ENCODE data around the gene KDM2B.

The KDM2B gene

DNA sequence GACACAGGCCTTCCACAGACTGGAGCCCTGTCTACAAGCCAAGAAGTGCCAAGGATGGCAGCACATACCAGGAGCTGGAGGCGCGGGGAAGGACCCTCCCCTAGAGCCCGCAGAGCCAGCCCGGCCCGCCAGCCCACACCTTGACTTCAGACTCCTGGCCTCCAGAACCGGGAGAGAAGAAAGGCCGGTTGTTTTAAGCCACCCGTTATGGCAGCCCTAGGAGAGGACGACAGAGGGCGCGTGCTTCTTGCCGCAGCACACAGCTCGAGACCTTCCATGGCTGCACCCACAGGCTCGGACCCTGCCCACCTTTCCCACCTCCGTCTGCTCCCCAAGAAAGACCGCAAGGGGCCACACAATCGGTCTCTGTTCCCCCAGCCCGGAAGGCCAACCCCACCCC, 127.2 kb downstream of the KDM2B start:
- Mint-ChIP-seq H3K4me3 (no peak overlapping the region), H3K27ac (no peak overlapping the region), H3K36me3 (peaks cover 1% of the 10 kb centered on the region)

DNA sequence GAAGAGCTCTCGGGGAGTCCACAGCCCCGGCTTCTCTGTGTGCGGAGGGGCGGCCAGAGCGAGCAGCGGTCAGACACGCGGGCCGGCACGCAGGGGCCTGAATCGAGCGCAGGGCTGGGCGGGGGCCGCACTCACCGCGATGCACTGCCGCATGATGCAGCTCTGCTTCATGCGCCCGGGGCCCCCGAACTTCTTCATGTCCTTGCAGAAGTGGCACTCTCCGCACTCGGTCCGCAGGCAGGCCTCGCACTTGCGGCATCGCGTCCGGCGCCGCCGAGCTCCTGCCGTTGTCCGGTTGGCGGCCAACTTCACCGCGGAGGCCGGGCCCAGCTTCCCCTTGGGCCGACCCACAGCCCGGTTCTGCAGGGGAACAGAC, 127.8 kb downstream of the KDM2B start:
- H3K9me3 Mint-ChIP-seq: no peaks in the 10 kb centered on the region
- no peak overlapping the region for H3K4me3 Mint-ChIP-seq
- no peak overlapping the region for H3K27ac Mint-ChIP-seq
- H3K36me3 Mint-ChIP-seq: peaks cover 3% of the 10 kb centered on the region
- no peaks in the 10 kb centered on the region for H3K27me3 Mint-ChIP-seq
- peaks cover 41% of the 10 kb centered on the region for H3K4me1 Mint-ChIP-seq

More for the DNA sequence above, 127.2 kb downstream of the KDM2B start:
- Mint-ChIP-seq H3K27me3 (no peaks in the 10 kb centered on the region), H3K4me1 (peaks cover 40% of the 10 kb centered on the region), H3K9me3 (no peaks in the 10 kb centered on the region)

DNA sequence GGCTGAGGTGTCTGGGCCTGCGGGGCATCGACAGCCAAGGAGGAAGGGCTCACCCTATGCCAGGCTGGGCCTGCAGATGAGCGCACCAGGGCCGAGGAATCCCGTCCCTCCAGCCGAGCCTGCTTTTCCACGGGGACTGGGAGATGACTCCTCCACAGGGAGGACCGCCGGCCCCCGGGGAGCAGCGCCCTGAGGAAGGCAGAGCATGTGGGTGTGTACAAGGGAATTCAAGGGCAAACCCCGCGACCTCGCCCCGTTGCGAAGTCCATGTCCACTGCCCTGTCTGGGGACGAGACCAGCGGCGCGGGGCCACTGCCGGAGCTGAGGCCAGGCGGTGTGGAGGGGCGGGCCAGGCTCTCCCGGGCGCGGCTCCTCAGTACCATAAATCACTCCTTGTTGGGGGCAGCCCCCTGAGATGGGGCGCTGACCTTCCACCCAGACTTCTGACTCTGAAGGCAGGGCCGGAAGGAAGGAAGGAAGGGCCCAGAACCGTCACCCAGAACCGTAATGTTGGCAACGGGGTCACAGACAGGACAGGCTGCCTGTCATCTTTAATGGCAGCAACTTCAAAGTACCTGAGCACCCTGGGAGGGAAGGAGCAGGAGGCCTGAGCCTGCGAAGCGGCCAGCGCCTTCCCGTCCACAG, 128.4 kb downstream of the KDM2B start:
- no peaks in the 10 kb centered on the region for H3K27me3 Mint-ChIP-seq
- H3K36me3 Mint-ChIP-seq: peaks cover 3% of the 10 kb centered on the region
- no peak overlapping the region for H3K4me3 Mint-ChIP-seq
- H3K27ac Mint-ChIP-seq: no peak overlapping the region
- peaks cover 36% of the 10 kb centered on the region for H3K4me1 Mint-ChIP-seq
- H3K9me3 Mint-ChIP-seq: no peaks in the 10 kb centered on the region

DNA sequence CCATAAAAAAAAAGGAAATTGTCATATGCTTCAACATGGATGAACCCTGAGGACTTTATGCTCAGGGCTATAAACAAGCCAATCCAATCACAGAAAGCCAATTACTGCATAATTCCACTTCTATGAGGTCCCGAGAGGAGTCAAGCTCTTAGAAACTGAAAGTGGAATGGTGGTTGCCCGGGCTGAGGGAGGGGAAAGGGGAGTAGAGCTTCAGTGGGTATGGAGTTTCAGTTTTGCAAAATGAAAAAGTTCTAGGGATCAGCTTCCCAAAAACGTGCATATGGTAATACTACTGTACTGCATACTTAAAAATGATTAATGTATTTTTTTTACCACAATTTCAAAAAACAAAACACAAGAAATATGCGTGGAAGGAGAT, 128.9 kb downstream of the KDM2B start:
- H3K27me3 Mint-ChIP-seq: no peaks in the 10 kb centered on the region
- peaks cover 3% of the 10 kb centered on the region for H3K36me3 Mint-ChIP-seq
- H3K9me3 Mint-ChIP-seq: no peaks in the 10 kb centered on the region
- H3K4me3 Mint-ChIP-seq: no peak overlapping the region
- H3K27ac Mint-ChIP-seq: no peak overlapping the region
- H3K4me1 Mint-ChIP-seq: peaks cover 31% of the 10 kb centered on the region

DNA sequence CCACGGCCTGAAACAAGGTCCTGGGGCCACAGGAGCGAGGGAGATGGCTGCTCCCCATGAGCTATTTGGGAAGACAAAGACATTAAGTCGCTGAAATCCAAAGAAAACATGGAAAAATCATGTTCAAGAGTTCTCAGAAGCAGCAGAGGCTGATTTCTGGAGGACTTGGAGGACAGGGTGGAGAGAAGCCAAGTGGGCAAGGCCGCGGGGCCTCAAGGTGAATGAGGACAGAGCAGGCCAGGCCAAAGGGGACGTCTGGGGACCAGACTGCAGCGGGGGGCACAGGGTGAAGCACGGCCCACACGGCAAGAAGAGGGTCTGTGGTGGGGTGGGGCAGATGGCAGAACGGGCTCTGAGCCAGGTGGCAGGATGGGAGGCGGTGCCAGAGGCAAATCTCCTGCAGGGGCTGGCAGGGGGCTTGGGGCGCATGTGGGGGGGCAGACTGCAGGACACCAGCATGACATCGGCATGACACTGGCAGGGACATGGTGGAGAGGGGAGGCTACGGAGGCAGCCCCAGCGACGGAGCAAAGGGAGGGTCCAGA, 132.0 kb downstream of the KDM2B start:
- no peak overlapping the region for H3K27ac Mint-ChIP-seq

DNA sequence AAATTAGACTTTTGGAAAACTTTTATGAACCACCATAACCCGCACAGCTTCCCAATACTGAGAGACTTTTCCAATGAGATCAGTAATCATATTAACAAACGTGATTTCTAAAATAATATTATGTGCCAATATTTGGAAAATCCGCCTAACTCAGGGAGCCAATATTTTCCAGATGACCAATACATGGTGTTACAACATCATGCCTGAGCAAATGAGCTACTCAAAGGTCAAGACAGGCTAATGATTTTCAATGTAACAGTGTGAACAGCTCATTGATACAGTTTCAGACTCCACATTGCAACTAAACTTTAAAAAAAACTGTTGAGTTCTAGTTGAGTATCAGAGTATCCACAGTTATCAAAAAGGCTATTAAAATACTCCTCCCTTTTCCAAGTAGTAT, 134.1 kb downstream of the KDM2B start:
- Mint-ChIP-seq H3K36me3 (peaks cover 6% of the 10 kb centered on the region), H3K27ac (no peak overlapping the region), H3K27me3 (no peaks in the 10 kb centered on the region), H3K9me3 (no peaks in the 10 kb centered on the region), H3K4me1 (peaks cover 14% of the 10 kb centered on the region), H3K4me3 (no peak overlapping the region)

More for the DNA sequence above, 132.0 kb downstream of the KDM2B start:
- Mint-ChIP-seq H3K4me3 (no peak overlapping the region), H3K36me3 (peaks cover 3% of the 10 kb centered on the region), H3K9me3 (no peaks in the 10 kb centered on the region), H3K4me1 (peaks cover 14% of the 10 kb centered on the region), H3K27me3 (no peaks in the 10 kb centered on the region)

DNA sequence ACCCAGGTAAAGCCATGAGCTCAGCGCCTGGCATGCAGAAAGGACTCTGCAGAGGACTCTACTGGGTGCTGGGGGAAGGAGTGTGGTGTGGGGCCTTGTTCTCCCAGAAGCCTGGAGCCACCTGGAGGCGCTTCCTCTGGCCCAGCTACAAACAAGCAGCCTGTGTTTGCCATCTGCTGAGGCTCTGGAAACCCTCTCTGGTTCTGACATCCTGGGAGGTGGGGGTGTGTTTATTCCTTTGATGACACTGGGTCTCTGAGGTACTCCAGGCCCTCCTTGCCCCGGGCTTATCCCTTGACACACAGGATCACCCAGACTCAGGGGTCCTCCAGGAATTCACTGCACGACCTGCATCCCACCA, 136.0 kb downstream of the KDM2B start:
- Mint-ChIP-seq H3K4me1 (peaks cover 8% of the 10 kb centered on the region), H3K9me3 (no peaks in the 10 kb centered on the region), H3K36me3 (peaks cover 11% of the 10 kb centered on the region), H3K4me3 (no peak overlapping the region), H3K27ac (no peak overlapping the region), H3K27me3 (no peaks in the 10 kb centered on the region)

DNA sequence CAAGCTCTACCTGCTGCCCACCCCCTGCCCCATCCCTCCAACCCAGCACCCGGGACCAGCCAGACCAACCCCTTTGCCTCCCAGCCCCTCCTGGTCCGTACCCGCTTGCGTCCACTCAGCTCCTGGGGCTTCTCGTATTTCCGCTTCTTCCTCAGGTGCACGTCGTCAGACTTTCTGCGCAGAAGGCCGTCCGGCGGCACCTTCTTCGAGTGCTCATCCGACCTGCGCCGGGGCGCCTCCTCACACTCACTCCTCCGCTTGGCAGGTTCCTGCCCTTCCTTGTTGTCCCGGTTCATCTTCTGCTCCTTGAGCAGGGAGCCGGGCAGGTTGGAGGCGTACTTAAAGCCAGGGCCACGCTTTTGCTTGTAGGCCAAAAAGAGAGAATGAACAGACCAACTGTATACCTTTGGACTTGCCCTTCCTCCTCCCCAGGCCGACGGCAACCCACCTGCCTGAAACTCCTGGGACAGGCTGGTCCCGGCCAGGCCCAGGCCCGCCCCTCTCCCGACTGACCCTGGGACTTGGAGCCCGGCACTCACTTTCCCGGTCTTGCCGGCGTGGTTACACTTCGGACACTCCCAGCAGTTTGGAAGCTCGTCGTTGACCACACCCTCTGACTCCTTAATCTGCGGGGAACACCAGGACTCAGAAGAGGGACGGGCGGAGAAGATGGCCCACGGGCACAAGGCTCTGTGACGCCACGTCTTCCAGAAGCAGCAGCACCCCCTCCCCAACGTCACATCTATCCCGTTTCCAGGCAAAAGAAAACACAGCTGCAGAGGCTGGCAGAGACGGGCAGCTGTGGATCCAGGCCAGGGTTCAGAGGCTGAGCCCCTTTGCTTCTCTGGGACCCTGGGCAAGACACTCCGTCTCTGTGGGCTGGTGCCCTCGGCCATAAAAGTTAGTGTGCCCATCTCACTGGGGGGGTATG, 136.6 kb downstream of the KDM2B start:
- peaks cover 8% of the 10 kb centered on the region for H3K4me1 Mint-ChIP-seq
- H3K36me3 Mint-ChIP-seq: peaks cover 11% of the 10 kb centered on the region
- no peaks in the 10 kb centered on the region for H3K27me3 Mint-ChIP-seq
- H3K9me3 Mint-ChIP-seq: no peaks in the 10 kb centered on the region
- no peak overlapping the region for H3K4me3 Mint-ChIP-seq
- H3K27ac Mint-ChIP-seq: no peak overlapping the region

DNA sequence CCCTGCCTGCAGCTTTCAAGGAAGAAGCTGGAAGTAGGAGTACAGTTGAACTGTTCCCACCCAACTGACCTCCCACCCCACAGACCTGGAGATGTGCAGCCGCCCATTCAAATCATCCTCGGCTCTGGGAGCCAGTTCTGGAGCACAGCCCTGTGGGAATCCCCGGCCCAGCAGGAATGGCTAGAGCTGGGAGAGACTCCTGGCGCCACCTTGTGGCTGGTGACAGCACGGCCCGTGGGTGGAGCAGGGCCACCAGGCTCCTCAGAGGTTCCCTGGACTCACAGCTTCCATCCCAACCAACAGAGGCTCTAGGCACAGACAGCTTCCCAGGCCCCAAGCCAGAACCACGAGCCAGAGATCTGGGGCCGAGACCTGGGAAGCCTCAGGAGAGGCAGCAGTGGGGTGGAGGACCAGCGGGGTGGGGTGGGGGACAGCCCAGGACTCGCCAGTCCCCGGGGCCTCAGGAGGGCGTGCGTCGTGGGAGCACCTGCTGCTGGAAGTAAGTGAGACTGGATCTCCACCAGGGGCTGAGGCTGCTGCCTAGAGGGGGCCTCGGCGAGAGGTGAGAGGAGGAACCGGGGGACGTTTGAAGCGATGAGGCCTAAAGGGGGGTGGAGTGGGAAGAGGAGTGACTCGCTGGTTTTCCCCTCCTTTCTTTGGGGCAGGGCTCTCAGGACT, 137.5 kb downstream of the KDM2B start:
- H3K4me3 Mint-ChIP-seq: no peak overlapping the region
- no peaks in the 10 kb centered on the region for H3K9me3 Mint-ChIP-seq
- H3K27ac Mint-ChIP-seq: peak overlapping the region; percentile 80
- H3K27me3 Mint-ChIP-seq: no peaks in the 10 kb centered on the region
- peaks cover 12% of the 10 kb centered on the region for H3K36me3 Mint-ChIP-seq
- H3K4me1 Mint-ChIP-seq: peaks cover 4% of the 10 kb centered on the region

DNA sequence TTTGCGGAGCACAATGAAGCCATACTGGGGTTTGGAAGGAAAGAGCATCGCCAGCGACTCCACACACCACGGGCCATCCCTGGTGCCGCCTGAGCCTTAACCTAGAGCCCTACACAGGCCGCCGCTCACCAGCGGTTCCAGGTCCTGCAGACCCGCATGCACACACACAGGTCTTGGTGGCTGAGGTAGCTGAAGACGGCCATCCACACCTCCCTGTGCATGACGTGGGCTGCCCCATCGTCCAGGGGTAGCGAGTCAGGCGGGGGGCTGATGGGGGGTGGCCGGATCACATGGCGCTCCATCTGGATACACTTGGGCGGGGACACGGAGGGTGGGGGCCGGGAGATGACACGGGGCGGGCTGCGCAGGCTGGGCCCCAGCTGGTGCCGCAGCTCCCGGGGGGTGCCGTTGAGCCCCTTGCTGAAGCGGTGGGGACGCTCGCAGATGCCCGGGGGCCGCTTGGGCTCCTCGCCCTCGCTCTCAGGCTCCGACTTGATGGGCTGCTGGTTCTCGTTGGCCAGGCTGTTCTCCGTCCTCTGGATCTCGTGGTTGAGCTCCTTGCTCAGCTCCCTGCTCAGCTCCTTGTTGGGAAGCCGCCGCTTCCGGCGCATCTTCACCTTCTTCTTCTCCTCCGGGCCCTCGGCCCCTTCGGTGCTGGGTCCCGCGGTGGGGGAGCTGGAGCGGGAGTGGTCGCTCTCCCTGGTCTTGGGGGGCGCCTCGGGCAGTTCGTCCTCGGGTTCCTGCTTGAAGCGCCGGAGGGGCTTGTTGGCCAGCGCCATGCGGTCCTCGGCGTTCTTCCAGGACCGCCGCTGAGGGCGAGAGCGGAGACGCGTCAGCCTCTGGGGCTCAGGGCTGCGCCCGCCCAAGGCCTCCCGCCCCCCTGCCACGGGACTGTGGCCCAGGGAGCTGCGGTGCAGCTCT, 138.5 kb downstream of the KDM2B start:
- Mint-ChIP-seq H3K9me3 (no peaks in the 10 kb centered on the region), H3K36me3 (peaks cover 14% of the 10 kb centered on the region), H3K4me1 (peaks cover 4% of the 10 kb centered on the region), H3K27ac (no peak overlapping the region), H3K4me3 (no peak overlapping the region), H3K27me3 (no peaks in the 10 kb centered on the region)

DNA sequence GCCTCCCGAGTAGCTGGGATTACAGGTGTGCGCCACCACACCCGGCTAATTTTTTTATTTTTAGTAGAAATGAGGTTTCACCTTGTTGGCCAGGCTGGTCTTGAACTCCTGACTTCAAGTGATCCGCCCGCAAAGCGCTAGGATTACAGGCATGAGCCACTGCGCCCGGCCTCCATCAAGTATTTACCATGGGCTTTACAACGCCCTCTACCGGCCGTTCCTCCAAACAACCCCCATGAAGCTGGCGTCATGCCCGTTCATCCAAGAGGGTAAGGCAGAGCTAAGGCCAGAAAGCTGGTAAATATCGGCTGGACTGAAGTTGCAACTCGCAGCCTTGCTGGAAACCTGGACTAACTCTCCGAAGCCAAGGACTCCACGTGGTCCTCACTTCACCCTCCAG, 139.3 kb downstream of the KDM2B start:
- no peaks in the 10 kb centered on the region for H3K27me3 Mint-ChIP-seq
- H3K27ac Mint-ChIP-seq: no peak overlapping the region
- no peaks in the 10 kb centered on the region for H3K9me3 Mint-ChIP-seq
- no peak overlapping the region for H3K4me3 Mint-ChIP-seq
- H3K36me3 Mint-ChIP-seq: peaks cover 20% of the 10 kb centered on the region
- peaks cover 11% of the 10 kb centered on the region for H3K4me1 Mint-ChIP-seq

DNA sequence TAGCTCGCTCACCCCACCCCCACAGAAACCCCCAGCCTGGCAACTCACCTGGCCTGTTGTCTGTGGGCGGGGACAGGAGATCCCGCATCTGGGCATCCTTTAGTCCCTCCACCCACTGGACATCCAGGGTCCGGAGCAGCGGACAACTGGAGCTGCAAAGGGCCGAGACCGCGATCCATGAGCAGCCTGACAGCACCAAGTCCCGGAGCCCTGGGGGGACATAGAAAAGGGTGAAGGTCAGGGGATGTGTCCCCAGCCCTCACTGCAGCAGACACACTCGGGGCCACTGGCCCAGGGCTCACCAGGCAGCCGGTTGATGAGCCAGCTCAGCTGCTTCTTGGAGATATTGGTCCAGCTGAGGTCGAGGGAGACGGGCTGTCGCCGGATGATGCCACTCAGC, 140.1 kb downstream of the KDM2B start:
- no peak overlapping the region for H3K27ac Mint-ChIP-seq
- H3K36me3 Mint-ChIP-seq: peaks cover 23% of the 10 kb centered on the region
- H3K9me3 Mint-ChIP-seq: no peaks in the 10 kb centered on the region
- peaks cover 11% of the 10 kb centered on the region for H3K4me1 Mint-ChIP-seq
- no peak overlapping the region for H3K4me3 Mint-ChIP-seq
- no peaks in the 10 kb centered on the region for H3K27me3 Mint-ChIP-seq

DNA sequence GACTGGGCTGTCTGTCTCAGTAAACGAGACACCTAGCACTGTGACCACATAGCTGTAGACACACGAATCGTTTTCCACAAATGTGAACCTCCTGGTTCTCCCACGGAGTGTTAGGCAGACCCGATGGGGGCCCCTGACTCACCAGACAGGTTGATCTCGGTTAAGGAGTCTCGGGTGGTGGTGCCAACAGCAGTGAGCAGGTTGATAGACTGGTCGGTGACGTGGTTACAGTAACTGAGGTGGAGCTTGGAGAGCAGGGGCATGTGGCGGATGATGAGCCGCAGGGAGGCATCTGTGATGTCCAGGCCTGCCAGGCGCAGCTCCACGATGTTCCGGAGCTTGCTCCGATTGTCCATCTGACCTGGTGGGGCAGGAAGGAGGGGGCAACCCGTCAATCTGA, 141.1 kb downstream of the KDM2B start:
- no peaks in the 10 kb centered on the region for H3K9me3 Mint-ChIP-seq
- H3K4me1 Mint-ChIP-seq: peaks cover 11% of the 10 kb centered on the region
- no peak overlapping the region for H3K27ac Mint-ChIP-seq
- no peak overlapping the region for H3K4me3 Mint-ChIP-seq
- H3K36me3 Mint-ChIP-seq: peaks cover 26% of the 10 kb centered on the region
- no peaks in the 10 kb centered on the region for H3K27me3 Mint-ChIP-seq

DNA sequence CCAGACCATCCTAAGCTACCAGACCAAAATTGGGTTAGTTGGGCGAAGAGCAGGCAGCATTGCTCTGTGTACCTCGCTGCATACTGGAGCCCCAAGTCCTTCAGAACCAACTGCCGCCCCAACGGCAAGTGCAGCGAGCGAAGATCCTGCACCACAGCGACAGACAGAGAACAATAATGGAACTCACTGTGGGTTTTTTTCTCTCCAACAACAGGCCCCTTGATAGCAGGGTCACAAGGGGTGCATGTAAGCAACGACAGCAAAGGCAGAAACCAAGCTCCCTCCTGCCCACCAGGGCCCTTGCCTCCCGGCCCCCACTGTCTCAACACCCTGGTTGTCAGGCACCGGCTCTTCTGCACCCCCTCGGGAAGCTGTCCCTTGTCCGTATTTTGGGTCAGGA, 141.9 kb downstream of the KDM2B start:
- Mint-ChIP-seq H3K9me3 (no peaks in the 10 kb centered on the region), H3K4me1 (peaks cover 11% of the 10 kb centered on the region), H3K4me3 (no peak overlapping the region), H3K36me3 (peaks cover 26% of the 10 kb centered on the region), H3K27me3 (no peaks in the 10 kb centered on the region), H3K27ac (no peak overlapping the region)

DNA sequence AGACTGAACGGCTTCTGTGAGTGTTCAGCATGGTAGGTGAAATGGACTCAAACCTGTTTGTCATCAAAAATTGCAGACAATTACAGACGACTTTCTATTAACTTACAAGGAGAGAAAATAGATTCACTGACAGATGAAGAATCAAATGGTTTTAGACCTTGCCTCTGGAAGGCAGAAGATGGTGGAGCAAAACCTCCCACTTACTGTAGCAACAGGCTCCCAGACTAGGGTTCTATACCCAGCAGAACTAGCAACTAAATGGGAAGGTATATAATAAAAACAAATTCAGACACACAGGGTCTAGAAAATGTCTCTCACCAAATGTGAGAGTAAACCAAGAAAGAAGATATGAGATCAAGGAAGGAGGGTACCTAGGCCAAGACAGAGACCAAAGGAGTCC, 144.1 kb downstream of the KDM2B start:
- H3K27ac Mint-ChIP-seq: peak overlapping the region; percentile 18
- no peaks in the 10 kb centered on the region for H3K9me3 Mint-ChIP-seq
- H3K36me3 Mint-ChIP-seq: peaks cover 22% of the 10 kb centered on the region
- H3K4me3 Mint-ChIP-seq: no peak overlapping the region
- H3K27me3 Mint-ChIP-seq: no peaks in the 10 kb centered on the region
- peaks cover 8% of the 10 kb centered on the region for H3K4me1 Mint-ChIP-seq

Measured in activated naive CD4-positive, alpha-beta T cell treated with anti-CD3 and anti-CD28 coated beads, Interleukin-2, amount 50 U/mL, for 24 hours (primary cell).